ENCODE results near the gene MAGEA9. TPM values are rescaled to one million over a fixed set of nuclear protein-coding genes. Genes with fewer than 3 reads are reported as not detected.

MAGEA9 gene
- total and polyA plus RNA-seq, 2 experiments from 2014 or later = not detected

DNA sequence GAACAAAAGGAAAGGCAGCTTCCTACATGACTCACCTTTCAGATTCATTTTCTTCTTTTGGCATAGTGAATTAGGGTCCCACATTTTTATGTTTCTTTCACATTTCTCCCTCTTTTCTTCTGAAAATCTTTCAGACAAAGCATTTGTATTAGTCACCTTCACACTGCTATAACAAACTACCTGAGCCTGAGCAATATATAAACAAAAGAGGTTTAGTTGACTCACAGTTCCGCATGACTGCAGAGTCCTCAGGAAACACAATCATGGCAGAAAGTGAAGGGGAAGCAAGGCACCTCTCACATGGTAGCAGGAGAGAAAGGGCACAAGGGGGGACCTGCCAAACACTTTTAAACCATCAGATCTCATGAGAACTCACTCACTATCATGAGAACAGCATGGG is 36.9 kb downstream of the MAGEA9 start:
- no peaks in the 10 kb centered on the region for H3K27me3 ChIP-seq (ENCODE audit: insufficient read depth)
- no peaks in the 10 kb centered on the region for H3K4me1 ChIP-seq (ENCODE audit: insufficient read depth)
- H3K27ac ChIP-seq (ENCODE audit: low read depth) = no peak overlapping the region
- Mint-ChIP-seq H3K4me1 (no peaks in the 10 kb centered on the region), H3K4me3 (no peak overlapping the region), H3K9me3 (peaks cover 10% of the 10 kb centered on the region; the same call in 2 of the 3 replicates), H3K27me3 (ENCODE audit: insufficient read depth, low read depth, poor library complexity) (peaks cover 2% of the 10 kb centered on the region), H3K36me3 (ENCODE audit: low read depth) (peaks cover 2% of the 10 kb centered on the region; the same call in 1 of the 3 replicates), H3K27ac (no peak overlapping the region)
- H2AFZ ChIP-seq = 0 out of 2 replicates have a peak overlapping the region, but pooled peaks have one; percentile 38
- no peak for ATAC-seq
- H4K20me1 ChIP-seq (replicated peaks; ENCODE audit: insufficient read depth) = no peaks in the 10 kb centered on the region
- H3K79me2 ChIP-seq (replicated peaks; ENCODE audit: insufficient read depth) = no peaks in the 10 kb centered on the region
- no peak for TF ChIP-seq CREB1 (CRISPR knock-in tag; IDR thresholded peaks at IDR 0.05; ENCODE audit: low read depth)
- no peak for TF ChIP-seq JUNB (IDR thresholded peaks at IDR 0.05; ENCODE audit: unreplicated experiment)
- no peak for TF ChIP-seq EZH2phosphoT487 (IDR thresholded peaks at IDR 0.05; ENCODE audit: unreplicated experiment)
- H3K9me2 ChIP-seq (ENCODE audit: insufficient read depth) = no peaks in the 10 kb centered on the region
- no peak for DNase-seq (ENCODE audit: low spot score)
- no peaks in the 10 kb centered on the region for H3K36me3 ChIP-seq (ENCODE audit: insufficient read depth)
- no peaks in the 10 kb centered on the region for H3F3A ChIP-seq (replicated peaks; ENCODE audit: low read depth)
- H3K4me3 ChIP-seq = no peak overlapping the region
- H3K4me2 ChIP-seq = no peak overlapping the region

DNA sequence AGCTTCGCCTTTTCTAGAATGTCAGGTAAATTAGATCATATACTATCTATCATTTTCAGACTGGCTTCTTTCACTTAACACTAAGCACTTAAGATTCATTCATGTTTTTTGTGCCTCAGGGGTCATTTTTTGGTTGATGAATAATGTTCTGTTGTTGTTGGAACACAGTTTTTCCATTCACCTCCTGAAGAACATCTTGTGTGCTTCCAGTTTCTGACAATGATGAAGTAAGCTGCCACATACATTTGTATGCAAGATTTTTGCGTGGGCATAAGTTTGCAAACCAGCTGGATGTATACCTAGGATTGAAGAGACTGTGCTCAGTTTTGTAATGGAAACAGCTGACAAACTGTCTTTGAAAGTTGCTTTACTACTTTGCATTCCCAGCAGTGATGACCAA is 37.6 kb downstream of the MAGEA9 start:
- H3K36me3 Mint-ChIP-seq (ENCODE audit: low read depth) = peaks cover 2% of the 10 kb centered on the region; the same call in 1 of the 3 replicates
- no peak overlapping the region for H3K4me3 Mint-ChIP-seq
- peaks cover 10% of the 10 kb centered on the region; the same call in 2 of the 3 replicates for H3K9me3 Mint-ChIP-seq

More for the DNA sequence above, 37.6 kb downstream of the MAGEA9 start:
- ATAC-seq (no peak), DNase-seq (ENCODE audit: low spot score) (no peak)
- no peaks in the 10 kb centered on the region for H3K4me1 Mint-ChIP-seq
- H3F3A ChIP-seq (replicated peaks; ENCODE audit: low read depth) = no peaks in the 10 kb centered on the region
- no peaks in the 10 kb centered on the region for H3K4me1 ChIP-seq (ENCODE audit: insufficient read depth)
- H3K4me2 ChIP-seq = no peak overlapping the region
- no peaks in the 10 kb centered on the region for H4K20me1 ChIP-seq (replicated peaks; ENCODE audit: insufficient read depth)
- H3K27me3 Mint-ChIP-seq (ENCODE audit: insufficient read depth, low read depth, poor library complexity) = peaks cover 2% of the 10 kb centered on the region
- no peaks in the 10 kb centered on the region for H3K9me2 ChIP-seq (ENCODE audit: insufficient read depth)
- H3K36me3 ChIP-seq (ENCODE audit: insufficient read depth) = no peaks in the 10 kb centered on the region
- H3K4me3 ChIP-seq = no peak overlapping the region
- no peak for TF ChIP-seq CREB1 (CRISPR knock-in tag; IDR thresholded peaks at IDR 0.05; ENCODE audit: low read depth)
- TF ChIP-seq, protein P1, sequence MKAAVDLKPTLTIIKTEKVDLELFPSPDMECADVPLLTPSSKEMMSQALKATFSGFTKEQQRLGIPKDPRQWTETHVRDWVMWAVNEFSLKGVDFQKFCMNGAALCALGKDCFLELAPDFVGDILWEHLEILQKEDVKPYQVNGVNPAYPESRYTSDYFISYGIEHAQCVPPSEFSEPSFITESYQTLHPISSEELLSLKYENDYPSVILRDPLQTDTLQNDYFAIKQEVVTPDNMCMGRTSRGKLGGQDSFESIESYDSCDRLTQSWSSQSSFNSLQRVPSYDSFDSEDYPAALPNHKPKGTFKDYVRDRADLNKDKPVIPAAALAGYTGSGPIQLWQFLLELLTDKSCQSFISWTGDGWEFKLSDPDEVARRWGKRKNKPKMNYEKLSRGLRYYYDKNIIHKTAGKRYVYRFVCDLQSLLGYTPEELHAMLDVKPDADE (IDR thresholded peaks at IDR 0.05) = no peak
- TF ChIP-seq, protein P2, sequence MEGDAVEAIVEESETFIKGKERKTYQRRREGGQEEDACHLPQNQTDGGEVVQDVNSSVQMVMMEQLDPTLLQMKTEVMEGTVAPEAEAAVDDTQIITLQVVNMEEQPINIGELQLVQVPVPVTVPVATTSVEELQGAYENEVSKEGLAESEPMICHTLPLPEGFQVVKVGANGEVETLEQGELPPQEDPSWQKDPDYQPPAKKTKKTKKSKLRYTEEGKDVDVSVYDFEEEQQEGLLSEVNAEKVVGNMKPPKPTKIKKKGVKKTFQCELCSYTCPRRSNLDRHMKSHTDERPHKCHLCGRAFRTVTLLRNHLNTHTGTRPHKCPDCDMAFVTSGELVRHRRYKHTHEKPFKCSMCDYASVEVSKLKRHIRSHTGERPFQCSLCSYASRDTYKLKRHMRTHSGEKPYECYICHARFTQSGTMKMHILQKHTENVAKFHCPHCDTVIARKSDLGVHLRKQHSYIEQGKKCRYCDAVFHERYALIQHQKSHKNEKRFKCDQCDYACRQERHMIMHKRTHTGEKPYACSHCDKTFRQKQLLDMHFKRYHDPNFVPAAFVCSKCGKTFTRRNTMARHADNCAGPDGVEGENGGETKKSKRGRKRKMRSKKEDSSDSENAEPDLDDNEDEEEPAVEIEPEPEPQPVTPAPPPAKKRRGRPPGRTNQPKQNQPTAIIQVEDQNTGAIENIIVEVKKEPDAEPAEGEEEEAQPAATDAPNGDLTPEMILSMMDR (conservative IDR thresholded peaks at IDR 0.05; ENCODE audit: low read depth in 2 of 2) = no peak
- H3K79me2 ChIP-seq (replicated peaks; ENCODE audit: insufficient read depth) = no peaks in the 10 kb centered on the region
- H3K27ac Mint-ChIP-seq = no peak overlapping the region
- no peak overlapping the region for H2AFZ ChIP-seq
- no peak overlapping the region for H3K27ac ChIP-seq (ENCODE audit: low read depth)
- no peaks in the 10 kb centered on the region for H3K27me3 ChIP-seq (ENCODE audit: insufficient read depth)

All from GM23338 (cell line).